ENCODE results near the gene NOS3. TPM values are rescaled to one million over a fixed set of nuclear protein-coding genes. Genes with fewer than 3 reads are reported as not detected.

The NOS3 gene
- total and polyA plus RNA-seq, 5 donors from 2014 or later: 3.2 to 10.7 (median 7.4) TPM

- no peak overlapping the region for H3K4me3 Mint-ChIP-seq
- no peak overlapping the region for H3K27ac ChIP-seq (ENCODE audit: insufficient read depth, low read length, poor library complexity, severe bottlenecking)
- DNase-seq (no peak), ATAC-seq (ENCODE audit: low read depth in 2 of 2) (no peak)
- peaks cover 8% of the 10 kb centered on the region for H3K36me3 Mint-ChIP-seq
- no peaks in the 10 kb centered on the region for H3K27me3 ChIP-seq (ENCODE audit: control insufficient read depth, insufficient read depth, low read length)
- no peaks in the 10 kb centered on the region for H3K9me3 Mint-ChIP-seq
- no peaks in the 10 kb centered on the region for H3K4me1 ChIP-seq (ENCODE audit: control insufficient read depth, insufficient read depth, low read length, poor library complexity, severe bottlenecking)
- H3K27ac Mint-ChIP-seq: no peak overlapping the region
- H3K27me3 Mint-ChIP-seq: peaks cover 11% of the 10 kb centered on the region
- H3K4me1 Mint-ChIP-seq: peaks cover 0 to 3% (median 0%) of the 10 kb centered on the region in 4 donors
- H3K9me3 ChIP-seq (ENCODE audit: control insufficient read depth in 2 of 2, low read length in 2 of 2): no peaks in the 10 kb centered on the region
- H3K4me3 ChIP-seq (ENCODE audit: low read depth, low read length): no peak overlapping the region
- no peaks in the 10 kb centered on the region for H3K36me3 ChIP-seq (ENCODE audit: control insufficient read depth, insufficient read depth, low read length)
These were observed 40.8 kb upstream of the NOS3 start for GRCh38 chr7:150949971-150950491.

GRCh38 chr7:150950496-150951180, 40.2 kb upstream of the NOS3 start:
- no peaks in the 10 kb centered on the region for H3K4me1 ChIP-seq (ENCODE audit: control insufficient read depth, insufficient read depth, low read length, poor library complexity, severe bottlenecking)
- no peak for ATAC-seq (ENCODE audit: low read depth in 2 of 2)
- no peak overlapping the region for H3K27ac Mint-ChIP-seq
- H3K36me3 ChIP-seq (ENCODE audit: control insufficient read depth, insufficient read depth, low read length): no peaks in the 10 kb centered on the region
- no peak for DNase-seq
- H3K4me3 Mint-ChIP-seq: no peak overlapping the region
- no peak overlapping the region for H3K4me3 ChIP-seq (ENCODE audit: low read depth, low read length)
- H3K9me3 Mint-ChIP-seq: no peaks in the 10 kb centered on the region
- peaks cover 8% of the 10 kb centered on the region for H3K36me3 Mint-ChIP-seq
- no peak overlapping the region for H3K27ac ChIP-seq (ENCODE audit: insufficient read depth, low read length, poor library complexity, severe bottlenecking)
- H3K4me1 Mint-ChIP-seq: peaks cover 0 to 3% (median 0%) of the 10 kb centered on the region in 4 donors
- no peaks in the 10 kb centered on the region for H3K9me3 ChIP-seq (ENCODE audit: control insufficient read depth in 2 of 2, low read length in 2 of 2)
- peaks cover 11% of the 10 kb centered on the region for H3K27me3 Mint-ChIP-seq
- H3K27me3 ChIP-seq (ENCODE audit: control insufficient read depth, insufficient read depth, low read length): no peaks in the 10 kb centered on the region

GRCh38 chr7:150951181-150951520, 39.7 kb upstream of the NOS3 start:
- no peaks in the 10 kb centered on the region for H3K9me3 ChIP-seq (ENCODE audit: control insufficient read depth in 2 of 2, low read length in 2 of 2)
- peaks cover 14% of the 10 kb centered on the region for H3K27me3 Mint-ChIP-seq
- H3K36me3 Mint-ChIP-seq: peaks cover 8% of the 10 kb centered on the region
- DNase-seq: no peak
- no peaks in the 10 kb centered on the region for H3K4me1 ChIP-seq (ENCODE audit: control insufficient read depth, insufficient read depth, low read length, poor library complexity, severe bottlenecking)
- H3K4me1 Mint-ChIP-seq: peaks cover 0 to 4% (median 1%) of the 10 kb centered on the region in 4 donors
- no peaks in the 10 kb centered on the region for H3K27me3 ChIP-seq (ENCODE audit: control insufficient read depth, insufficient read depth, low read length)
- no peaks in the 10 kb centered on the region for H3K36me3 ChIP-seq (ENCODE audit: control insufficient read depth, insufficient read depth, low read length)
- no peak for ATAC-seq (ENCODE audit: low read depth in 2 of 2)
- no peaks in the 10 kb centered on the region for H3K9me3 Mint-ChIP-seq
- no peak overlapping the region for H3K4me3 ChIP-seq (ENCODE audit: low read depth, low read length)
- no peak overlapping the region for H3K27ac ChIP-seq (ENCODE audit: insufficient read depth, low read length, poor library complexity, severe bottlenecking)
- no peak overlapping the region for H3K4me3 Mint-ChIP-seq
- no peak overlapping the region for H3K27ac Mint-ChIP-seq

DNA sequence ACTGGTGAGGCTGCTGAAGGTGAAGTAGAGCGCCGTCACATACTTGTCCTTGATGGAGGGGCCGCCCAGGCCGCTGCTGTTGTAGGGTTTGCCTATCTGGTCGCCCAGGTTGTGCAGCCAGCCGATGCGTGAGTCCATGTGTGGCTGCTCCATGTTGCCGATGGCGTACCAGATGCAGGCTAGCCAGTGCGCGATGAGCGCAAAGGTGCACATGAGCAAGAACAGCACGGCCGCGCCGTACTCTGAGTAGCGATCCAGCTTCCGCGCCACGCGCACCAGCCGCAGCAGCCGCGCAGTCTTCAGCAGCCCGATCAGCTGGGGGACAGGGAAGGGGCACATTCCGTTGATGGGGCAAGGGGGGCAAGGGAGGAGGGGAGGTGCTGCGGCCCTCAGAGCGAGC, 39.3 kb upstream of the NOS3 start:
- H3K9me3 Mint-ChIP-seq: no peaks in the 10 kb centered on the region
- H3K9me3 ChIP-seq (ENCODE audit: control insufficient read depth in 2 of 2, low read length in 2 of 2): no peaks in the 10 kb centered on the region
- H3K4me3 Mint-ChIP-seq: no peak overlapping the region
- H3K4me1 ChIP-seq (ENCODE audit: control insufficient read depth, insufficient read depth, low read length, poor library complexity, severe bottlenecking): no peaks in the 10 kb centered on the region
- no peak for DNase-seq
- H3K27me3 ChIP-seq (ENCODE audit: control insufficient read depth, insufficient read depth, low read length): no peaks in the 10 kb centered on the region
- no peak overlapping the region for H3K27ac Mint-ChIP-seq
- peaks cover 17% of the 10 kb centered on the region for H3K27me3 Mint-ChIP-seq
- peaks cover 8% of the 10 kb centered on the region for H3K36me3 Mint-ChIP-seq
- ATAC-seq (ENCODE audit: low read depth in 2 of 2): no peak
- H3K4me1 Mint-ChIP-seq: peaks cover 0 to 4% (median 1%) of the 10 kb centered on the region in 4 donors
- H3K36me3 ChIP-seq (ENCODE audit: control insufficient read depth, insufficient read depth, low read length): no peaks in the 10 kb centered on the region
- H3K27ac ChIP-seq (ENCODE audit: insufficient read depth, low read length, poor library complexity, severe bottlenecking): no peak overlapping the region
- H3K4me3 ChIP-seq (ENCODE audit: low read depth, low read length): no peak overlapping the region

DNA sequence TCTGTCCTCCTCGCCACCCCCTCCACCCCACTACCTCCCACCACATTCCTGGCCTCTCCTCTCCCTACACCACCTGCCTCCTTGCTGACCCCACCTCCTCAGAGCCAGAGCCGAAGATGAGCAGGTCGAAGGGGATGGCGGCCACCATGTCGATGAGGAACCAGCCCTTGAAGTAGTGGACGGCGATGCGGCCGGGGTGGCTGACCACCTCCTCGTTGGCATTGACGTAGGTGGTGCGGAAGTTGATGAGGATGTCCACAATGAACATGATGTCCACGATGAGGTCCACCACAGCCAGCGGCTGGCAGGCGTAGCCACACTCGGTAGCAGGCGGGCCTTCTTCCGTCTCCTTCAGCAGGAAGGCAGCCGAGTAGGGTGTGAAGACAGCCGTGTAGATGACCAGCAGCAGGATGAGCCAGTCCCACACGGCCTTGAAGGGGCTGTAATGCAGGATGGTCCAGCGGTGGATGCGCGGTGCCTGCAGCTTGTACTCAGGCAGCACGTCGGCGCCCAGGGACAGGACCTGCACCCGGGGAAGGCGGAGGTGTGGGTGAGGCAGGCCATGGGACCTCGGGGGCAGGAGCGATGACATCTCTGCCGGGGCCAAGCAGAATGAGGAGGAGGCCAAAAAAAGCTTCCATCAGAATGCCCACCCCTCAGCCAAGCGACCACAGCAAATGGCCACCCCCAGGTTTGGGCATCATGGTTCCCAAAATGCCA, 38.3 kb upstream of the NOS3 start:
- Mint-ChIP-seq H3K27ac (no peak overlapping the region), H3K9me3 (no peaks in the 10 kb centered on the region), H3K4me1 (peaks cover 0 to 10% (median 3%) of the 10 kb centered on the region in 4 donors), H3K27me3 (peaks cover 26% of the 10 kb centered on the region), H3K36me3 (peaks cover 10% of the 10 kb centered on the region), H3K4me3 (no peak overlapping the region)
- no peak for ATAC-seq (ENCODE audit: low read depth in 2 of 2)
- no peak overlapping the region for H3K4me3 ChIP-seq (ENCODE audit: low read depth, low read length)
- DNase-seq: no peak
- H3K27ac ChIP-seq (ENCODE audit: insufficient read depth, low read length, poor library complexity, severe bottlenecking): no peak overlapping the region
- no peaks in the 10 kb centered on the region for H3K27me3 ChIP-seq (ENCODE audit: control insufficient read depth, insufficient read depth, low read length)
- H3K36me3 ChIP-seq (ENCODE audit: control insufficient read depth, insufficient read depth, low read length): no peaks in the 10 kb centered on the region
- no peaks in the 10 kb centered on the region for H3K9me3 ChIP-seq (ENCODE audit: control insufficient read depth in 2 of 2, low read length in 2 of 2)
- H3K4me1 ChIP-seq (ENCODE audit: control insufficient read depth, insufficient read depth, low read length, poor library complexity, severe bottlenecking): no peaks in the 10 kb centered on the region

GRCh38 chr7:150953061-150953997, 37.5 kb upstream of the NOS3 start:
- Histone ChIP-seq H3K9me3 (ENCODE audit: control insufficient read depth in 2 of 2, low read length in 2 of 2) (no peaks in the 10 kb centered on the region), H3K4me3 (ENCODE audit: low read depth, low read length) (no peak overlapping the region), H3K4me1 (ENCODE audit: control insufficient read depth, insufficient read depth, low read length, poor library complexity, severe bottlenecking) (no peaks in the 10 kb centered on the region), H3K27me3 (ENCODE audit: control insufficient read depth, insufficient read depth, low read length) (no peaks in the 10 kb centered on the region), H3K36me3 (ENCODE audit: control insufficient read depth, insufficient read depth, low read length) (no peaks in the 10 kb centered on the region), H3K27ac (ENCODE audit: insufficient read depth, low read length, poor library complexity, severe bottlenecking) (no peak overlapping the region)
- H3K27me3 Mint-ChIP-seq: peaks cover 27% of the 10 kb centered on the region
- H3K4me1 Mint-ChIP-seq: peaks cover 0 to 10% (median 3%) of the 10 kb centered on the region in 4 donors
- ATAC-seq (ENCODE audit: low read depth in 2 of 2): no peak
- peaks cover 10% of the 10 kb centered on the region for H3K36me3 Mint-ChIP-seq
- no peaks in the 10 kb centered on the region for H3K9me3 Mint-ChIP-seq
- no peak for DNase-seq
- H3K27ac Mint-ChIP-seq: no peak overlapping the region
- H3K4me3 Mint-ChIP-seq: no peak overlapping the region

DNA sequence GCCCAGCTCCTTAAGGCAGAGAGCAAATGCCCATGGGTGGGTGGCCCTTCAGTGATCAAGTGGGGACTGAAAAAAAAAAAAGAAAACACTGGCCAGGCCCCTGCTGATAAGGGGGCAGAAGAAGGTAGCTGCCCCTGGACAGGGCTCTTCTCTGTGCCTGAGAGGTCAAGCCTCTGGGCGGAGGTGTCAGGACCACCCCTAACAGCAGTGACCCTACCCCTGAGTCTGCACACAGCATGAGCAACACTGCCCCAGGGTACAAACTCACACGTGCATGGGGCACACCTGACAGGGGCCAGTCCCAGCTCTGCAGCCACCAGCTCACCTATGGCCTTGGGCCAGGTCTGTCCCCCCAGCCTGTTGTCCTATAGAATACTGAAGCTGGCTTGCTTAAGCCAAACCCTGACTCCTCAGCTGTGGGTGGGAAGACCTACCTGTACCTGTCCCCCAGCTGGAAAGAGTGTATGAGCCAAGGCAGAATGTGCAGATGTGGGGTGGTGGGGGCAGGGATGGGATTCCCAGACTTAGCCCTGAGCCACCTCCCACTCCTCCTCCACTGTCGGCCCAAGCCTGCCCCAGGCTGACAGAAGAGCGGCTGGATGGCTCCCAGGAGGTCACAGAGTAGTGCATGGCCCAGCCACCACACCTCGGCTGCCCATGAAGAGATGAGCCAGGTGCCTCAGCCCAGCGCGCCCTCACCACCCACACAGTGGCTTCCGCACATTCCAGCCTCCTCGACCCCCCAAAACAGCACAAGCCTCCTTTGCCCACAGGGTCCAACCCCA, 36.4 kb upstream of the NOS3 start:
- peaks cover 9% of the 10 kb centered on the region for H3K36me3 Mint-ChIP-seq

More for the DNA sequence above, 36.4 kb upstream of the NOS3 start:
- Mint-ChIP-seq H3K4me1 (peaks cover 0 to 13% (median 6%) of the 10 kb centered on the region in 4 donors), H3K9me3 (no peaks in the 10 kb centered on the region), H3K27me3 (peaks cover 31% of the 10 kb centered on the region), H3K4me3 (no peak overlapping the region), H3K27ac (no peak overlapping the region)
- Histone ChIP-seq H3K36me3 (ENCODE audit: control insufficient read depth, insufficient read depth, low read length) (no peaks in the 10 kb centered on the region), H3K4me1 (ENCODE audit: control insufficient read depth, insufficient read depth, low read length, poor library complexity, severe bottlenecking) (no peaks in the 10 kb centered on the region), H3K9me3 (ENCODE audit: control insufficient read depth in 2 of 2, low read length in 2 of 2) (no peaks in the 10 kb centered on the region), H3K27me3 (ENCODE audit: control insufficient read depth, insufficient read depth, low read length) (peaks cover 5% of the 10 kb centered on the region), H3K4me3 (ENCODE audit: low read depth, low read length) (no peak overlapping the region), H3K27ac (ENCODE audit: insufficient read depth, low read length, poor library complexity, severe bottlenecking) (no peak overlapping the region)
- ATAC-seq (ENCODE audit: low read depth in 2 of 2) (no peak), DNase-seq (no peak)

All from CD4-positive, CD25-positive, alpha-beta regulatory T cell (primary cell).